Thymus (tissue), 11 donors: ENCODE measurements around the gene SELENOO. TPM values are rescaled to one million over a fixed set of nuclear protein-coding genes. Genes with fewer than 3 reads are reported as not detected.

Source experiments
- DNase-seq, 9 donors: peaks; one replicate each; pipeline ENCODE4 v3.0.0-alpha.2; 2013; ENCODE audit warnings: low spot score in 9 of 9, low read depth in 6 of 9, missing footprints in 1 of 9
- H3K27ac ChIP-seq, 2 donors: one replicate each; pipeline ENCODE4 v1.5.1; 2013; ENCODE audit warnings: control low read depth in 1 of 2, low read depth in 1 of 2, low read length in 1 of 2, mild to moderate bottlenecking in 1 of 2, moderate library complexity in 1 of 2
- H3K27me3 ChIP-seq, 2 donors: one replicate each; pipeline ENCODE4 v1.5.1; 2013; ENCODE audit warnings: low read length in 1 of 2; ENCODE audit not compliant: control insufficient read depth in 2 of 2, insufficient read depth in 1 of 2
- H3K36me3 ChIP-seq, 2 donors: one replicate each; pipeline ENCODE4 v1.5.1; 2013; ENCODE audit warnings: low read length in 1 of 2, mild to moderate bottlenecking in 1 of 2, moderate library complexity in 1 of 2; ENCODE audit not compliant: control insufficient read depth in 2 of 2, insufficient read depth in 2 of 2
- H3K4me1 ChIP-seq, 2 donors: one replicate each; pipeline ENCODE4 v1.5.1; 2013; ENCODE audit warnings: low read length in 2 of 2; ENCODE audit not compliant: control insufficient read depth in 2 of 2, insufficient read depth in 2 of 2
- H3K4me3 ChIP-seq, 2 donors: one replicate each; pipeline ENCODE4 v1.5.1; 2013; ENCODE audit warnings: low read length in 2 of 2, control low read depth in 1 of 2, mild to moderate bottlenecking in 1 of 2
- H3K9me3 ChIP-seq, 2 donors: one replicate each; pipeline ENCODE4 v1.5.1; 2013; ENCODE audit warnings: low read length in 1 of 2, mild to moderate bottlenecking in 1 of 2; ENCODE audit not compliant: control insufficient read depth in 2 of 2, insufficient read depth in 1 of 2
- WGBS: extraction: QIAGEN DNeasy Blood & Tissue Kit; methylation state at CpG from one replicate; pipeline ENCODE4 v1.1.7; 2013; 5-methylcytosine and 5-hydroxymethylcytosine counted together
- polyA plus RNA-seq: library from polyadenylated mRNA; stranded (reverse); fragments of 200-250 nt; gene quantifications from one replicate; pipeline ENCODE4 v1.2.3, GENCODE V29; 2013
- total RNA-seq: library from RNA; stranded (reverse); fragments of 120-200 nt; gene quantifications from one replicate; pipeline ENCODE4 v1.2.4, GENCODE V29; 2013
- donor health status: healthy.

The SELENOO gene
- total and polyA plus RNA-seq, 2 donors = 17.4 to 62.1 TPM

- Histone ChIP-seq H3K4me3 (no peak overlapping the region), H3K9me3 (no peaks in the 10 kb centered on the region), H3K36me3 (peaks cover 59 to 82% of the 10 kb centered on the region in 2 donors), H3K27me3 (no peaks in the 10 kb centered on the region), H3K4me1 (no peaks in the 10 kb centered on the region), H3K27ac (no peak overlapping the region)
- DNase-seq = no peak
- WGBS = 97% methylated on average over 31 of the region's 31 CpGs
Measured at GRCh38 chr22:50226063-50226874, 25.5 kb downstream of the SELENOO start.

GRCh38 chr22:50226875-50227165 is 26.0 kb downstream of the SELENOO start:
- no peak overlapping the region for H3K4me3 ChIP-seq
- no peak for DNase-seq
- H3K9me3 ChIP-seq = no peaks in the 10 kb centered on the region
- H3K36me3 ChIP-seq = peaks cover 53 to 77% of the 10 kb centered on the region in 2 donors
- WGBS = 94% methylated on average over 18 of the region's 18 CpGs
- H3K27ac ChIP-seq = no peak overlapping the region
- H3K4me1 ChIP-seq = no peaks in the 10 kb centered on the region
- H3K27me3 ChIP-seq = no peaks in the 10 kb centered on the region

- H3K36me3 ChIP-seq = peaks cover 48 to 78% of the 10 kb centered on the region in 2 donors
- H3K27ac ChIP-seq = no peak overlapping the region
- no peaks in the 10 kb centered on the region for H3K4me1 ChIP-seq
- H3K4me3 ChIP-seq = no peak overlapping the region
- H3K27me3 ChIP-seq = no peaks in the 10 kb centered on the region
- H3K9me3 ChIP-seq = no peaks in the 10 kb centered on the region
- WGBS = 97% methylated on average over 25 of the region's 25 CpGs
- DNase-seq = no peak
Measured at GRCh38 chr22:50227579-50228215, 26.9 kb downstream of the SELENOO start.

- DNase-seq = no peak
- 97% methylated on average over 9 of the region's 9 CpGs for WGBS
Measured at GRCh38 chr22:50228366-50228765, 27.6 kb downstream of the SELENOO start.

GRCh38 chr22:50229370-50229769 is 28.6 kb downstream of the SELENOO start:
- Histone ChIP-seq H3K4me3 (no peak overlapping the region), H3K27ac (no peak overlapping the region), H3K36me3 (peaks cover 42 to 80% of the 10 kb centered on the region in 2 donors), H3K4me1 (no peaks in the 10 kb centered on the region), H3K27me3 (no peaks in the 10 kb centered on the region), H3K9me3 (no peaks in the 10 kb centered on the region)
- 99% methylated on average over 16 of the region's 16 CpGs for WGBS
- no peak for DNase-seq

More at GRCh38 chr22:50228366-50228765, 27.6 kb downstream of the SELENOO start:
- H3K27ac ChIP-seq = no peak overlapping the region
- H3K36me3 ChIP-seq = peaks cover 47 to 80% of the 10 kb centered on the region in 2 donors
- H3K27me3 ChIP-seq = no peaks in the 10 kb centered on the region
- H3K9me3 ChIP-seq = no peaks in the 10 kb centered on the region
- H3K4me3 ChIP-seq = no peak overlapping the region
- no peaks in the 10 kb centered on the region for H3K4me1 ChIP-seq

GRCh38 chr22:50232481-50233151 is 31.8 kb downstream of the SELENOO start:
- H3K27me3 ChIP-seq = no peaks in the 10 kb centered on the region
- H3K27ac ChIP-seq = no peak overlapping the region
- 98% methylated on average over 20 of the region's 20 CpGs for WGBS
- DNase-seq = no peak
- peaks cover 32 to 70% of the 10 kb centered on the region in 2 donors for H3K36me3 ChIP-seq
- no peaks in the 10 kb centered on the region for H3K4me1 ChIP-seq
- no peak overlapping the region for H3K4me3 ChIP-seq
- H3K9me3 ChIP-seq = peaks cover 0 to 5% of the 10 kb centered on the region in 2 donors

GRCh38 chr22:50233223-50233622 is 32.4 kb downstream of the SELENOO start:
- Histone ChIP-seq H3K27me3 (no peaks in the 10 kb centered on the region), H3K9me3 (peaks cover 0 to 5% of the 10 kb centered on the region in 2 donors), H3K4me1 (no peaks in the 10 kb centered on the region), H3K36me3 (peaks cover 30 to 68% of the 10 kb centered on the region in 2 donors), H3K27ac (no peak overlapping the region), H3K4me3 (no peak overlapping the region)
- no peak for DNase-seq
- WGBS = 98% methylated on average over 18 of the region's 18 CpGs

- Histone ChIP-seq H3K9me3 (peaks cover 0 to 5% of the 10 kb centered on the region in 2 donors), H3K4me1 (peaks cover 0 to 9% of the 10 kb centered on the region in 2 donors), H3K4me3 (no peak overlapping the region), H3K36me3 (peaks cover 41 to 63% of the 10 kb centered on the region in 2 donors), H3K27ac (no peak overlapping the region), H3K27me3 (no peaks in the 10 kb centered on the region)
- 77% methylated on average over 11 of the region's 11 CpGs for WGBS
- DNase-seq = no peak
Measured at GRCh38 chr22:50236731-50237409, 36.1 kb downstream of the SELENOO start.
